Measurements from ENCODE around the gene TMEM259.

DNA sequence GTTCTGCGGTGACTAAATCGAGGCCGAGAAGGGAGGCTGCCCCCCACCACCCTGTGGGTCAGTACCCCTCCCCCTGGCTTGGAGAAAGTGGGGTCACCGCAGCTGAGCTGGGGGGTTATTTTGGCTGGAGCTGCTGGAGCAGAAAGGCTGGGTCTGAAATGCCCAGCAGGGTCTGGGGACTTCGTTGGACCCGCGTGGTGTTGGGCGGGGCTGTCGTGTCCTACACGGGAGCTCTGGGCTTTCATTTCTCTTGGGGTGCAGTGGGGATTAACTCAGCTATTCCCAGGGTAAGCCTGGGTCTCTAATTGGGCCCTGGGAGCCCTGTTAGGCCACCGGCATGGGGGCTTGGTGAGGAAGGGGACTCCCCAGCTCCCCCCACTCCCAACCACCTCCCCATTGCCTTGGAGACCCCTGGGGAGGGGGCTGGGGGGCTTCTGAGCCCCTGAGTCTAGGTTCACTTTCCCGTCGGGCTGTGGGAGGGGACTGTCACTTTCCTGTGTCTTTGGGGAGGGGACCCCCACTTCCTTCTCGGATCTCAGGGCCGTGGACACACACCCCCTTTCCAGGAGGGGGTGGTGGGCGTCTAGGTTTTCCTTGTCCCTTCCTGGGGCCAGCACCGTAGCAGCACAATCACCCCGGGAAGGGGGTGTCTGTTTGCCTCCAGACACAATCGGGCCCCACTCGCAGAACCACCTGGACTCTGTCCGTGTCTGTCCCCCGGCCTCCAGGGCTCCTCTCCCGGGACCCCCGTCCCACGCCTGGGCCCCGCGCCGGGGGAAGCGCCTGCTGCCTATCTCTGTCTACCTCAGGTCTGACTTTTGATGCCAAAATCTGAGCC, 47.0 kb downstream of the TMEM259 start:
- TF ChIP-seq, protein P1, sequence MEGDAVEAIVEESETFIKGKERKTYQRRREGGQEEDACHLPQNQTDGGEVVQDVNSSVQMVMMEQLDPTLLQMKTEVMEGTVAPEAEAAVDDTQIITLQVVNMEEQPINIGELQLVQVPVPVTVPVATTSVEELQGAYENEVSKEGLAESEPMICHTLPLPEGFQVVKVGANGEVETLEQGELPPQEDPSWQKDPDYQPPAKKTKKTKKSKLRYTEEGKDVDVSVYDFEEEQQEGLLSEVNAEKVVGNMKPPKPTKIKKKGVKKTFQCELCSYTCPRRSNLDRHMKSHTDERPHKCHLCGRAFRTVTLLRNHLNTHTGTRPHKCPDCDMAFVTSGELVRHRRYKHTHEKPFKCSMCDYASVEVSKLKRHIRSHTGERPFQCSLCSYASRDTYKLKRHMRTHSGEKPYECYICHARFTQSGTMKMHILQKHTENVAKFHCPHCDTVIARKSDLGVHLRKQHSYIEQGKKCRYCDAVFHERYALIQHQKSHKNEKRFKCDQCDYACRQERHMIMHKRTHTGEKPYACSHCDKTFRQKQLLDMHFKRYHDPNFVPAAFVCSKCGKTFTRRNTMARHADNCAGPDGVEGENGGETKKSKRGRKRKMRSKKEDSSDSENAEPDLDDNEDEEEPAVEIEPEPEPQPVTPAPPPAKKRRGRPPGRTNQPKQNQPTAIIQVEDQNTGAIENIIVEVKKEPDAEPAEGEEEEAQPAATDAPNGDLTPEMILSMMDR (IDR thresholded peaks at IDR 0.05), result no peak
- TF ChIP-seq POLR2AphosphoS5 (IDR thresholded peaks at IDR 0.05) (no peak), POLR2A (IDR thresholded peaks at IDR 0.05) (no peak)
